ENCODE measurements around the gene PWP2.
"Not testable (repeated sequence)": the region's sequence is repeated elsewhere in the genome, so short reads cannot be mapped to it uniquely, and the experiment has no call there.

The PWP2 gene

DNA sequence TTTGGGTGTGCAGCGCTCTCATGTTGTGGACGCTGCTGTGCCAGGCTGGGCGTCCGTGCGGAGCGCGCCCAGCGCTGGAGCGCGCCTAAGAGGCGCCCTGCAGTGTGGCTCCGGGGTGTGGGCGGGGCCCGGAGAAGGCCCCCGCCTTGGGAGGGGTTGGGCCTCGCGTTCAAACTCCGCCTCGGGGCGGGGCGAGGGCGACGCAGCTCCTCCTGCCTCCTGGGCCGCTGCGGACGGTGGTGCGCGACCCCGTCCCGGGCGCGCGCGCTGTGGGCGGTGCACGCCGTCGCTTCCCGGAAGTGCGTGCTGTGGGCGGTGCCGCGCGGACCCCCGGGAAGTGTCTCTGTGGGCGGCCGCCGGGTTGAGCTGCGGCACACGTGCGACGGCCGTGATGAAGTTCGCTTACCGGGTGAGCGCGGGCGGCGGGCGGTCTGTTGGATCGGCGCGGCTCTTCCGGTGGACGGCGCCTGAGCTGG, at the start of gene PWP2:
TSS of gene PWP2 (plus strand) at position 374 of the 476 bp plus-strand sequence. CDS start at position 392, 18 bp downstream.
- not testable (repeated sequence) for H3K27me3 ChIP-seq (ENCODE audit: insufficient read depth, low read length, poor library complexity); H3K4me1 ChIP-seq (ENCODE audit: insufficient read depth, low read length); H3K9ac ChIP-seq (ENCODE audit: low read depth, low read length); H3K27ac ChIP-seq (ENCODE audit: low read length); H3K36me3 ChIP-seq (ENCODE audit: insufficient read depth, low read length); H2AFZ ChIP-seq (ENCODE audit: low read depth, low read length); H3K79me2 ChIP-seq (ENCODE audit: insufficient read depth, low read length); H3K4me2 ChIP-seq (ENCODE audit: insufficient read depth, low read length); H3K9me3 ChIP-seq (ENCODE audit: insufficient read depth, low read length, severe bottlenecking); H4K20me1 ChIP-seq (ENCODE audit: insufficient read depth, low read length)
- ATAC-seq (ENCODE audit: insufficient read depth, low read depth): peak; percentile 93
- H3K4me3 ChIP-seq (ENCODE audit: low read depth in 1 of 2, low read length in 2 of 2): peak within 1 kb of the TSS in 1 of 2 experiments; percentile 48; a peak in 2 of 4 replicates
- peak; percentile 61 for DNase-seq

GRCh38 chr21:44057960-44058651, 49.1 kb upstream of the PWP2 start:
- Histone ChIP-seq H3K79me2 (ENCODE audit: insufficient read depth, low read length) (peaks cover 26% of the 10 kb centered on the region), H2AFZ (ENCODE audit: low read depth, low read length) (no peak overlapping the region), H3K9me3 (ENCODE audit: insufficient read depth, low read length, severe bottlenecking) (no peaks in the 10 kb centered on the region), H3K4me1 (ENCODE audit: insufficient read depth, low read length) (no peaks in the 10 kb centered on the region), H4K20me1 (ENCODE audit: insufficient read depth, low read length) (peaks cover 30% of the 10 kb centered on the region), H3K27ac (ENCODE audit: low read length) (no peak overlapping the region), H3K27me3 (ENCODE audit: insufficient read depth, low read length, poor library complexity) (no peaks in the 10 kb centered on the region), H3K36me3 (ENCODE audit: insufficient read depth, low read length) (peaks cover 85% of the 10 kb centered on the region), H3K4me2 (ENCODE audit: insufficient read depth, low read length) (no peak overlapping the region), H3K9ac (ENCODE audit: low read depth, low read length) (no peak overlapping the region), H3K4me3 (ENCODE audit: low read depth in 1 of 2, low read length in 2 of 2) (no peak overlapping the region)
- no peak for DNase-seq
- no peak for ATAC-seq (ENCODE audit: insufficient read depth, low read depth)
- no peak for TF ChIP-seq EZH2 (IDR thresholded peaks at IDR 0.05; ENCODE audit: borderline replicate concordance, low read depth, low read length, severe bottlenecking)
- TF ChIP-seq CTCF (IDR thresholded peaks at IDR 0.05; ENCODE audit: borderline replicate concordance, extremely low read depth, low read length, poor library complexity, severe bottlenecking): no peak

GRCh38 chr21:44058652-44058964, 48.6 kb upstream of the PWP2 start:
- DNase-seq: no peak
- ATAC-seq (ENCODE audit: insufficient read depth, low read depth): no peak
- no peak overlapping the region for H3K27ac ChIP-seq (ENCODE audit: low read length)
- no peaks in the 10 kb centered on the region for H3K27me3 ChIP-seq (ENCODE audit: insufficient read depth, low read length, poor library complexity)
- peaks cover 24% of the 10 kb centered on the region for H3K79me2 ChIP-seq (ENCODE audit: insufficient read depth, low read length)
- TF ChIP-seq CTCF (IDR thresholded peaks at IDR 0.05; ENCODE audit: borderline replicate concordance, extremely low read depth, low read length, poor library complexity, severe bottlenecking): no peak
- no peak for TF ChIP-seq EZH2 (IDR thresholded peaks at IDR 0.05; ENCODE audit: borderline replicate concordance, low read depth, low read length, severe bottlenecking)
- peaks cover 85% of the 10 kb centered on the region for H3K36me3 ChIP-seq (ENCODE audit: insufficient read depth, low read length)
- H2AFZ ChIP-seq (ENCODE audit: low read depth, low read length): no peak overlapping the region
- H4K20me1 ChIP-seq (ENCODE audit: insufficient read depth, low read length): peaks cover 28% of the 10 kb centered on the region
- no peak overlapping the region for H3K4me3 ChIP-seq (ENCODE audit: low read depth in 1 of 2, low read length in 2 of 2)
- H3K9me3 ChIP-seq (ENCODE audit: insufficient read depth, low read length, severe bottlenecking): no peaks in the 10 kb centered on the region
- H3K9ac ChIP-seq (ENCODE audit: low read depth, low read length): no peak overlapping the region
- no peak overlapping the region for H3K4me2 ChIP-seq (ENCODE audit: insufficient read depth, low read length)
- H3K4me1 ChIP-seq (ENCODE audit: insufficient read depth, low read length): no peaks in the 10 kb centered on the region

GRCh38 chr21:44058981-44059380, 48.2 kb upstream of the PWP2 start:
- no peak overlapping the region for H3K27ac ChIP-seq (ENCODE audit: low read length)
- peaks cover 85% of the 10 kb centered on the region for H3K36me3 ChIP-seq (ENCODE audit: insufficient read depth, low read length)
- H3K27me3 ChIP-seq (ENCODE audit: insufficient read depth, low read length, poor library complexity): no peaks in the 10 kb centered on the region
- no peaks in the 10 kb centered on the region for H3K9me3 ChIP-seq (ENCODE audit: insufficient read depth, low read length, severe bottlenecking)
- H3K4me2 ChIP-seq (ENCODE audit: insufficient read depth, low read length): no peak overlapping the region
- peaks cover 25% of the 10 kb centered on the region for H4K20me1 ChIP-seq (ENCODE audit: insufficient read depth, low read length)
- no peaks in the 10 kb centered on the region for H3K4me1 ChIP-seq (ENCODE audit: insufficient read depth, low read length)
- no peak overlapping the region for H2AFZ ChIP-seq (ENCODE audit: low read depth, low read length)
- H3K4me3 ChIP-seq (ENCODE audit: low read depth in 1 of 2, low read length in 2 of 2): no peak overlapping the region
- ATAC-seq (ENCODE audit: insufficient read depth, low read depth) (no peak), DNase-seq (no peak)
- H3K9ac ChIP-seq (ENCODE audit: low read depth, low read length): no peak overlapping the region
- no peak for TF ChIP-seq EZH2 (IDR thresholded peaks at IDR 0.05; ENCODE audit: borderline replicate concordance, low read depth, low read length, severe bottlenecking)
- TF ChIP-seq CTCF (IDR thresholded peaks at IDR 0.05; ENCODE audit: borderline replicate concordance, extremely low read depth, low read length, poor library complexity, severe bottlenecking): no peak
- peaks cover 21% of the 10 kb centered on the region for H3K79me2 ChIP-seq (ENCODE audit: insufficient read depth, low read length)
